GM18505 (cell line): Measurements from ENCODE around the gene LRRC37A3.
"Not testable (repeated sequence)": the region's sequence is repeated elsewhere in the genome, so short reads cannot be mapped to it uniquely, and the experiment has no call there.

ENCODE experiments used
- ATAC-seq: cut with Tn5 transposase; IDR thresholded peaks from one replicate; pipeline ENCODE4 v1.9.1; 2021; ENCODE audit not compliant: unreplicated experiment
- POLR2A ChIP-seq: IDR thresholded peaks from 4 replicates; pipeline ENCODE4 v1.6.1; 2011; ENCODE audit warnings: borderline replicate concordance; ENCODE audit not compliant: insufficient read depth, insufficient read length; ENCODE audit errors: extremely low read depth

The LRRC37A3 gene

GRCh38 chr17:64938290-64938689 lies 19.0 kb upstream of the LRRC37A3 start:
- no peak for ATAC-seq
- no peak for TF ChIP-seq POLR2A

GRCh38 chr17:64936117-64936516 lies 16.8 kb upstream of the LRRC37A3 start:
- no peak for TF ChIP-seq POLR2A
- no peak for ATAC-seq

- ATAC-seq: not testable (repeated sequence)
Observed at GRCh38 chr17:64934284-64934778, 15.1 kb upstream of the LRRC37A3 start.

GRCh38 chr17:64932850-64933249 lies 13.6 kb upstream of the LRRC37A3 start:
- ATAC-seq: not testable (repeated sequence)

- not testable (repeated sequence) for ATAC-seq
Observed at GRCh38 chr17:64930374-64930773, 11.1 kb upstream of the LRRC37A3 start.

- not testable (repeated sequence) for ATAC-seq
Observed at GRCh38 chr17:64929419-64930209, 10.3 kb upstream of the LRRC37A3 start.

- ATAC-seq: not testable (repeated sequence)
Observed at GRCh38 chr17:64928701-64929100, 9.4 kb upstream of the LRRC37A3 start.

GRCh38 chr17:64927444-64927843 lies 8.2 kb upstream of the LRRC37A3 start:
- ATAC-seq: peak; percentile 50

- ATAC-seq: not testable (repeated sequence)
Observed at GRCh38 chr17:64926430-64926829, 7.2 kb upstream of the LRRC37A3 start.

GRCh38 chr17:64925244-64925643 lies 6.0 kb upstream of the LRRC37A3 start:
- not testable (repeated sequence) for ATAC-seq

GRCh38 chr17:64923051-64923568 lies 3.8 kb upstream of the LRRC37A3 start:
- peak; percentile 35 for ATAC-seq

GRCh38 chr17:64920419-64921172 lies 1.3 kb upstream of the LRRC37A3 start:
- TF ChIP-seq POLR2A: no peak
- ATAC-seq: no peak

GRCh38 chr17:64920026-64920418 lies 744 bp upstream of the LRRC37A3 start:
- no peak for TF ChIP-seq POLR2A
- ATAC-seq: no peak

GRCh38 chr17:64918842-64919288 lies 413 bp downstream of the LRRC37A3 start:
- ATAC-seq: peak; percentile 54

- not testable (repeated sequence) for ATAC-seq
Observed at GRCh38 chr17:64917540-64917939, 1.7 kb downstream of the LRRC37A3 start.

- ATAC-seq: not testable (repeated sequence)
Observed at GRCh38 chr17:64915244-64915643, 4.0 kb downstream of the LRRC37A3 start.

- ATAC-seq: not testable (repeated sequence)
Observed at GRCh38 chr17:64910191-64910514, 9.1 kb downstream of the LRRC37A3 start.

- ATAC-seq: not testable (repeated sequence)
Observed at GRCh38 chr17:64909511-64910190, 9.6 kb downstream of the LRRC37A3 start.

GRCh38 chr17:64904069-64904468 lies 15.2 kb downstream of the LRRC37A3 start:
- ATAC-seq: not testable (repeated sequence)

GRCh38 chr17:64897136-64897535 lies 22.1 kb downstream of the LRRC37A3 start:
- not testable (repeated sequence) for ATAC-seq
